GM06990 (cell line): Measurements from ENCODE around the gene DNMT3B.

ENCODE experiments used
- DNase-seq: peaks from one replicate; pipeline ENCODE4 v3.0.0-alpha.2; 2011; ENCODE audit not compliant: insufficient read length; ENCODE audit errors: extremely low read depth
- H3K27me3 ChIP-seq: replicated peaks from 2 replicates; pipeline ENCODE4 v1.6.0; 2011; ENCODE audit warnings: low read length; ENCODE audit not compliant: control insufficient read depth, insufficient read depth
- H3K36me3 ChIP-seq: 2 replicates; pipeline ENCODE4 v1.5.1; 2011; ENCODE audit warnings: low read length; ENCODE audit not compliant: control insufficient read depth, insufficient read depth
- H3K4me3 ChIP-seq: replicated peaks from 2 replicates; pipeline ENCODE4 v1.5.1; 2011; ENCODE audit warnings: low read depth, mild to moderate bottlenecking, control low read depth, low read length
- TF ChIP-seq, protein P1 (sequence below): IDR thresholded peaks from 2 replicates; pipeline ENCODE4 v1.5.1; 2011; ENCODE audit warnings: low read length, control low read depth, mild to moderate bottlenecking, inconsistent platforms; ENCODE audit not compliant: insufficient read depth, poor library complexity, severe bottlenecking

The DNMT3B gene

DNA sequence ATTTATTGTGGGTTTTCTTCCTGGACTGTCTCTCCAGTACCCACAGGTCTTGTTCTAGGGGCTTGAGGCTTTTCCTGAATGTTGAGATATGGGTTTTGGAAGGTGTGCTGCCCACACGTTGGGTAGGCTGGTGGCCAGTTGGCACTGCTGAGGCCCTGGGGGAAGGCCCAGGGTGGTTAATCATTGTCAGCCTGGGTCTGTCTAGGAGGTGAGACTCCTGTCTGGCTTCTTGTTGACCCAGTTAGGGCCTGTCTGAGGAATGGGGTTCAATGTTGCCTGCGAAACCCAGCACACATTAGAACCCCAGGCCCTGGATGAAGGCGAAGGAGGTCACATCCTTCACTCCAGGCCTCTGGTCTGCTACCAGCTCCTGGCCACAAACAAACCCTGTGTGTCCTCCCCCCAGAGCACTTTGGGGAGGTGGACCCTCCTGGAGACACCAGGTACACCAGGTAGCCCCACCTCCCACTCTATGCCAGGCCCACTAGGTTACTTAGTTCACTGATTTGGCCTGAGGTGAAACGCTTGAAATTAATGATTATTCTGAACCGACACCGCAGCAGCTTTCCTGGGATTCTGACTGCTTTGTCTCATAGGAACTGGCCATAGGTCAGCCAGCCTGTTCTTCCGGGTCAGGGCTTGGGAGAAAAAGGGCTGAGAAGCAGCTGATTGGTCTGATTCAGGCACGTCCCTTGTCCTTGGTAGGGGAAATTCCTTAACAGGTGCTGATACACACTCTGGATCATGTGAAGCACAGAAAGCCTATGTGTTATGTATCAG, 15.2 kb downstream of the DNMT3B start:
- H3K27me3 ChIP-seq: no peaks in the 10 kb centered on the region
- H3K36me3 ChIP-seq: no peaks in the 10 kb centered on the region
- H3K4me3 ChIP-seq: no peak overlapping the region
- TF ChIP-seq, protein P1, sequence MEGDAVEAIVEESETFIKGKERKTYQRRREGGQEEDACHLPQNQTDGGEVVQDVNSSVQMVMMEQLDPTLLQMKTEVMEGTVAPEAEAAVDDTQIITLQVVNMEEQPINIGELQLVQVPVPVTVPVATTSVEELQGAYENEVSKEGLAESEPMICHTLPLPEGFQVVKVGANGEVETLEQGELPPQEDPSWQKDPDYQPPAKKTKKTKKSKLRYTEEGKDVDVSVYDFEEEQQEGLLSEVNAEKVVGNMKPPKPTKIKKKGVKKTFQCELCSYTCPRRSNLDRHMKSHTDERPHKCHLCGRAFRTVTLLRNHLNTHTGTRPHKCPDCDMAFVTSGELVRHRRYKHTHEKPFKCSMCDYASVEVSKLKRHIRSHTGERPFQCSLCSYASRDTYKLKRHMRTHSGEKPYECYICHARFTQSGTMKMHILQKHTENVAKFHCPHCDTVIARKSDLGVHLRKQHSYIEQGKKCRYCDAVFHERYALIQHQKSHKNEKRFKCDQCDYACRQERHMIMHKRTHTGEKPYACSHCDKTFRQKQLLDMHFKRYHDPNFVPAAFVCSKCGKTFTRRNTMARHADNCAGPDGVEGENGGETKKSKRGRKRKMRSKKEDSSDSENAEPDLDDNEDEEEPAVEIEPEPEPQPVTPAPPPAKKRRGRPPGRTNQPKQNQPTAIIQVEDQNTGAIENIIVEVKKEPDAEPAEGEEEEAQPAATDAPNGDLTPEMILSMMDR: no peak
- no peak for DNase-seq

DNA sequence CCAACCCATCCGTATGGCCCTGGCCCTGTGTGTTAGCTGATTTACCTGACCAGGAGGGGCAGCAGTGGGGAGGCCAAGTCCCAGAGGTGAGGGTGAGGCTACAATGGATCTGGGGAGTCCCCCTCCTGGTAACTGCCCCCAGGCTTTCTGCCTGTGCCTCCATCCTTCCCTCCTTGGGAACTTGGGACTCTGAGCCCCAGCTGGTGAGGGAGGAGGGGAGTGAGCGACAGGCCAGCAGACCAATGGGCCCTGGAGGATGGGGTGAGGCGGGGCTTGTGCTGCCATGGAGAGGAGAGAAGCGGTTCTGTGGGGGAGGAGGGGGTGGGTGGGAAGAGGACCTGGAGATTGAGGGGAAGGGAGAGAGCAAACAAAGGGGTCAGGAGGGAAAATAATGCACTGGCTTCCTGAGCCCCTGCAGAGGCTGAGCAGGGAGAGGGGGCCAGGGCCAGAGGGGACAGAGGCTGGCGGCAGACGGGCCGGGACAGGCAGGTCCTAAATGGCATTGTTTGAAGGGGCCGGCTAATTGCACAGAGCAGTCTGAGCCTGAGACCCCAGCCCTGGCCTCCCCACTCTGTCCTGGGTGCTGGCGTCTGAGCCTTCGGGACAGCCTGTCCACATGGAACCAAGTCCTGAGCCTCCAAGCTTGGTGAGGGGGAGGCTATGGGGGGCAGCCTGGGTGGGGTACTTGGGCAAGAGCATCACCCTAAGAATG, 17.5 kb downstream of the DNMT3B start:
- H3K36me3 ChIP-seq: no peaks in the 10 kb centered on the region
- DNase-seq: no peak
- H3K4me3 ChIP-seq: no peak overlapping the region
- TF ChIP-seq, protein P1: peak; percentile 9
- no peaks in the 10 kb centered on the region for H3K27me3 ChIP-seq

DNA sequence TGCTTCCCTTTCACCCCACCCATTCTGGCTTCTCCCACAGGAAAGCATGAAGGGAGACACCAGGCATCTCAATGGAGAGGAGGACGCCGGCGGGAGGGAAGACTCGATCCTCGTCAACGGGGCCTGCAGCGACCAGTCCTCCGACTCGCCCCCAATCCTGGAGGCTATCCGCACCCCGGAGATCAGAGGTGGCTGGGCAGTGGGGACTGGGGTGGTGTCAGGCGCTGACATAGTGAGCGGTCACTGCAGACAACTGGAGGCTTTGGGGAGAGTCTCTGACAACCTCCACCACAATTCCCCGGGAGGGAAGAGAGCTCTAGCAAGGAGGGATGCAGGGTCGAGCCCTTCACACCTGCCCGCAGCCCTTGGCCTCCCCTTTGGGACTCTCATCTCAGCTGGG, 18.1 kb downstream of the DNMT3B start:
- no peaks in the 10 kb centered on the region for H3K27me3 ChIP-seq
- DNase-seq: no peak
- TF ChIP-seq, protein P1: no peak
- no peaks in the 10 kb centered on the region for H3K36me3 ChIP-seq
- no peak overlapping the region for H3K4me3 ChIP-seq

DNA sequence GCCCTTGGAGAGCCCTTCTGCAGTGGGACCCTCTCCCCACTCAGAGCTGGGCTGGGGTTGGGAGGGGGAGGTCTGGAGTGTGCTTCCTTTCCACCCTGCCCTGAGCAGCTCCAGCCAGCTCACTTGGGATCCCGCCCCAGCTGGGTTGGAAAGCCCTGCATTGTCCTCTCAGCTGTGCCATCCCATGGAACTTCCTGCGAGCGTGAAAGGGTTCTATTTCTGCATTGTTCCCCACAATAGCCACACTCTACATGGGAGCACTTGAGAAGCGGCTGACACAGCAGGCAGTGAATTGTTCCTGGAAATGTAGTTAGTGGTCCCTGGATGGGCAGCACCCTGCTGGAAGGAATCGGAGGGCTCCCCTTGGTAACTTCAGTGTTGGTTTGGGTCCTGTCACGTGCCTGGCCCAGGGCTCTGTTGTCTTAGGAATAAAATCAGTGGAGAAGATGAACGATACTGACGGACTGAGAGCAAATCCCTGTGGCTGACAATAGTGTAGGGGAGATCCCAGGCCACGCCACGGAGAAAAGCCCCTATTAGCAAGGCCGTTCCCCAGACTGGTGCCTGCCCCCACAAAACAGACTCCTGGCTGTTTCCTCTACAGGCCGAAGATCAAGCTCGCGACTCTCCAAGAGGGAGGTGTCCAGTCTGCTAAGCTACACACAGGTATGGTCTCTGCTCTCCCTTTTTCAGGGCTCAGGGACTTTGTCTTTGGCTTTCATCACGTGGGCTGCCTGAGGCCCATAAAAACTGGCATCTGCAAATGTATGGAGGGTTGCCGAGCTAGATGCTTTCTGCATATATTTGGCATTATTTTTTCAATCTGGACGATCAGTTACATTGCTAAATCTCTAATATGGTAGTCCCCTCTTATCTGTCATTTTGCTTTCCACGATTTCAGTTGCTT, 18.8 kb downstream of the DNMT3B start:
- Histone ChIP-seq H3K36me3 (no peaks in the 10 kb centered on the region), H3K27me3 (no peaks in the 10 kb centered on the region), H3K4me3 (no peak overlapping the region)
- TF ChIP-seq, protein P1: no peak
- no peak for DNase-seq

DNA sequence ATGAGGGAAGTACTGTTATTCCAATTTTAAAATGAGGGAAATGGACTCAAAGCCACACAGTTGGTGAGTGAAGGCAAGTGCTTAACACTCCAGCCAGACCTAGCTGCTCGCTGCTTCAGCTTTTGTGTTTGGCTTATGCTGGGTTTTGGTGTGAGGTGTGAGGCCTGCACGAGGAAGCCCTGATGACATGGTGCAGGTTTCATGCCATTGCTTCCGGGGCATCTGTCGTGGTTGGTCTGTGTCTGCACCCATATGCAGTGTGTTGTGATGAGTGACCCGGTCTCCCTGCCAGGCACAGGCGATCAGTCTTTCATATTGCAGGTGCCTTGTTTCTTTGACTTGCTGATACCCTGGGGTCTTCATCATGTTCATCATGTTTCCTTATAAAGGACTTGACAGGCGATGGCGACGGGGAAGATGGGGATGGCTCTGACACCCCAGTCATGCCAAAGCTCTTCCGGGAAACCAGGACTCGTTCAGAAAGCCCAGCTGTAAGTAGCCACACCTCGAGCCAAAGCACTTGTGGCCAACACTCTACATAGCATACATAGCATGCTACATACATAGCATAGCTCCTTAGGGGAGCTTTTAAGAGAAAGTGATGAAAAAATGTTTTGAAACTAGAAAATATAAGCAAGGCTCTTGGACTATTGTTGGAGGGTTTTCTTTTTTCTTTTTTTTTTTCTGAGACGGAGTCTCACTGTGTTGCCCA, 22.3 kb downstream of the DNMT3B start:
- H3K4me3 ChIP-seq: no peak overlapping the region
- DNase-seq: no peak
- TF ChIP-seq, protein P1: no peak
- H3K36me3 ChIP-seq: no peaks in the 10 kb centered on the region
- no peaks in the 10 kb centered on the region for H3K27me3 ChIP-seq
